Testis (tissue), 2 donors: ENCODE measurements around the gene KCNQ5.

Experiments used
- CTCF ChIP-seq, 3 experiments: fragments of 450-650 bp in 2 of 3; fragments of 200-600 bp in 1 of 3; sonication (generic) in 1 of 3; IDR thresholded peaks; one replicate each; pipeline ENCODE4 v1.5.1; 2016 to 2019; ENCODE audit warnings: antibody characterized with exemption in 3 of 3, mild to moderate bottlenecking in 2 of 3, moderate library complexity in 1 of 3
- POLR2A ChIP-seq: fragments of 450-650 bp; IDR thresholded peaks from one replicate; pipeline ENCODE4 v1.6.1; 2017; ENCODE audit warnings: antibody characterized with exemption, mild to moderate bottlenecking, moderate library complexity

- TF ChIP-seq CTCF (IDR thresholded peaks at IDR 0.05) (no peak), POLR2A (no peak)
Observed at GRCh38 chr6:72784581-72784980, 162.7 kb downstream of the KCNQ5 start.
